ENCODE results near the gene TRABD. TPM values are rescaled to one million over a fixed set of nuclear protein-coding genes. Genes with fewer than 3 reads are reported as not detected.

Gene TRABD
- total RNA-seq, 2 experiments from 2014 or later = 184 to 193 TPM

DNA sequence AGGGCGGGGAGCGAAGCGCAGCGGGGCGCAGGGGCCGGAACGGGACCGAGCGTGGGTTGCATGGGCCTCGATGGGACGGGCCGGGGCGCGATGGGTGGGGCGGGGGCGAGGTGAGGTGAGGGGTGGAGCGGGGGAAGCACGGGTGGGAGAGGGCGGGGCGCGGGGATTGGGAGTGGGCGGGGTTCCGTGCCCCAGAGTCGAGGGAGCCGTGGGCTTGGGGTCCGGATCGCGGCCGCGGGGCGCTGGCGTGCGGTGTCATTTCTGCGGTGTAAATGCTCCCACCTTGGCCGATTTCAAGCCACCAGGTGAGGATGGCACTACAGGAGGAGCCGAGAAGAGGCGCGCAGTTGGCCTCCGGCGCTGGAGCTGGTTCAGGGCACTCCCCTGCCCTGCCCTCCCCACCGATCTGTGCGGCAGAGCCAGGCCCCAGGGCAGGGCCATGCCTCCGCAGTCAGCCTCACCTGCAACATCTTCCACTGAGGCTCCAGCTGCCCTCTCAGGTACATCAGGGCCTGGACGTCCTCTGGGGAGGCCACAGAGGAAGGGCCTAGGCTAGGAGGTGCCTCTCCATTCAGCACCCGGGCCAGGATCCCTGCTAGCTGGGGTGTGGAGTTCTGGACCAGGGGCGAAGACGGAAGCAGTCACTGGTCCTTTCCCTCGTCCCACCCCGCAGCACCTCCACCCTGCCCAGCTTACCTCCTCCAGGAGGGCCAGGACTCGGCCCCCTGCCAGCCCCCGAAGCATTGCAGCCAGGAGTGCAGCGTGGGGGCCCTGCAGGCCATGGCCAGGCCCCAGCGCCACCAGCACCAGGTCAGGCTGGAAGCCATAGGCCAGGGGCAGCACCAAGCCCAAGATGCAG is 59.7 kb downstream of the TRABD start:
- peak in 3 of 14 experiments; percentile 50 to 84 (median 70) for DNase-seq
- peaks cover 37% of the 10 kb centered on the region for H3K36me3 Mint-ChIP-seq (ENCODE audit: low read depth)
- H3K36me3 ChIP-seq (ENCODE audit: insufficient read depth, low read length) = peaks cover 30% of the 10 kb centered on the region
- H3K27ac Mint-ChIP-seq = peak overlapping the region; percentile 89
- H3K27me3 ChIP-seq (ENCODE audit: control insufficient read depth in 1 of 2, insufficient read depth in 2 of 2, low read length in 2 of 2) = no peaks in the 10 kb centered on the region
- peak overlapping the region; percentile 100 for H3K4me3 ChIP-seq (ENCODE audit: low read length)
- no peaks in the 10 kb centered on the region for H3K9me3 ChIP-seq (ENCODE audit: control insufficient read depth in 1 of 2, insufficient read depth in 1 of 2, low read length in 2 of 2)
- H3K27me3 Mint-ChIP-seq = no peaks in the 10 kb centered on the region
- CTCF ChIA-PET = interaction anchor here (1.4 to 3.1 kb wide), 2 partner anchors 97 to 317 kb away, joined by 3 to 16 read pairs; partner anchors contain the start of gene SYCE3
- peak; percentile 33 for ATAC-seq (ENCODE audit: poor library complexity)
- H3K27ac ChIP-seq (ENCODE audit: low read depth in 1 of 2, low read length in 2 of 2) = peak overlapping the region; percentile 98
- POLR2A ChIA-PET = interaction anchor here (0.6 to 3.8 kb wide), 5 partner anchors 54 to 375 kb away, joined by 3 to 31 read pairs (median 3); partner anchors contain the start of genes LMF2, NCAPH2 and SCO2
- H3K4me1 Mint-ChIP-seq (ENCODE audit: low read depth) = peaks cover 52% of the 10 kb centered on the region
- intact Hi-C loops (cut with DNase I, micrococcal nuclease) = loop anchor here in 1 of 2 experiments (1.0 kb wide), 2 partner anchors 98 to 263 kb away; partner anchors contain the start of genes NCAPH2 and PPP6R2
- peaks cover 95% of the 10 kb centered on the region for H3K4me1 ChIP-seq (ENCODE audit: insufficient read depth, low read length)
- peak overlapping the region; percentile 99 for H3K4me3 Mint-ChIP-seq
- TF ChIP-seq, protein P1, sequence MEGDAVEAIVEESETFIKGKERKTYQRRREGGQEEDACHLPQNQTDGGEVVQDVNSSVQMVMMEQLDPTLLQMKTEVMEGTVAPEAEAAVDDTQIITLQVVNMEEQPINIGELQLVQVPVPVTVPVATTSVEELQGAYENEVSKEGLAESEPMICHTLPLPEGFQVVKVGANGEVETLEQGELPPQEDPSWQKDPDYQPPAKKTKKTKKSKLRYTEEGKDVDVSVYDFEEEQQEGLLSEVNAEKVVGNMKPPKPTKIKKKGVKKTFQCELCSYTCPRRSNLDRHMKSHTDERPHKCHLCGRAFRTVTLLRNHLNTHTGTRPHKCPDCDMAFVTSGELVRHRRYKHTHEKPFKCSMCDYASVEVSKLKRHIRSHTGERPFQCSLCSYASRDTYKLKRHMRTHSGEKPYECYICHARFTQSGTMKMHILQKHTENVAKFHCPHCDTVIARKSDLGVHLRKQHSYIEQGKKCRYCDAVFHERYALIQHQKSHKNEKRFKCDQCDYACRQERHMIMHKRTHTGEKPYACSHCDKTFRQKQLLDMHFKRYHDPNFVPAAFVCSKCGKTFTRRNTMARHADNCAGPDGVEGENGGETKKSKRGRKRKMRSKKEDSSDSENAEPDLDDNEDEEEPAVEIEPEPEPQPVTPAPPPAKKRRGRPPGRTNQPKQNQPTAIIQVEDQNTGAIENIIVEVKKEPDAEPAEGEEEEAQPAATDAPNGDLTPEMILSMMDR (IDR thresholded peaks at IDR 0.05) = no peak
- no peaks in the 10 kb centered on the region for H3K9me3 Mint-ChIP-seq

DNA sequence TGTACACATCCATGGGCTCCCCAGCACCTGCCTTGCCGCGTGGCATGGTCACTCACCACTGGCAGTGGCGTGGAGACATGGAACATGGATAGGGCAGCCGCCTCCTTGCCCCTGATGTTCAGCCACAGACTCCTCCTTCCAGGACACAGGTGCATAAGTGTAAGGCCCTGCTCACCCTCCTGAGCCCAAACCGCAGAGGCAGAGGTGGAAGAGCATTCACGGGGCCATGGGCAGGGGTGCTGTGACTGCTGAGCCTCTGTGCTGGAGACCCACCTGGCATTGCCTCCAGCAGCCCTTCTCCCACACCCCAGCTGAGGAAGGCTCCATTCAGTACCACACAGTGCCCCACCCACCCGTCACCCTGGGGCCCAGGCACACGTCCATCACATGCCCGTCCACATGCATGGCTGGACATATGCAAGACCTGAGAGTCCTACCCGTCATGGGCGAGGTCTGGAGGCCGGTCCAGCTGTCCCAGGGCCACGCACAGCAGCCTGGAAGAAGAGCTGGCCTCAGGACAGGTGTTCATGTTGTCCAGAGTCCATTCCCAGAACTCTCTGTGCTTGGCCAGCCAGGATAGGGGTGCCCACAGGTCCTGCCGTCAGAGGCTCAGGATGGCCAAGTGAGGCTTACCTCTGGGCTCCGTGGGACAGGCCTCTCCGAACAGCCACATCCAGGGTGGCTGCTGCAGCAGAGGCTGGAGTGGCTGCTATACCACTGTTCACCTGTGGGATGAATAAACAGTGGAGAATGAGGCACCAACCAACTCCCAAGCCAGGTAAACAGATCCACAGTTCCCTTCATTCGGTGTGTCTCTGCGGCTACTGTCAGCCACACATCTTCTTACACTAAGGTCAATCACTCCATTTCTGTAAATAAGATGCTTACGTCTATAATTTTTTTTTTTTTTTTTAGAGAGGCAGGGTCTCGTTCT is 60.8 kb downstream of the TRABD start:
- no peak overlapping the region for H3K27ac ChIP-seq (ENCODE audit: low read depth in 1 of 2, low read length in 2 of 2)
- H3K4me1 Mint-ChIP-seq (ENCODE audit: low read depth) = peaks cover 49% of the 10 kb centered on the region
- no peak for ATAC-seq (ENCODE audit: poor library complexity)

More for the DNA sequence above, 60.8 kb downstream of the TRABD start:
- Mint-ChIP-seq H3K4me3 (peak overlapping the region; percentile 83), H3K27ac (peak overlapping the region; percentile 71), H3K9me3 (no peaks in the 10 kb centered on the region), H3K36me3 (ENCODE audit: low read depth) (peaks cover 30% of the 10 kb centered on the region), H3K27me3 (no peaks in the 10 kb centered on the region)
- Histone ChIP-seq H3K4me3 (ENCODE audit: low read length) (no peak overlapping the region), H3K27me3 (ENCODE audit: control insufficient read depth in 1 of 2, insufficient read depth in 2 of 2, low read length in 2 of 2) (no peaks in the 10 kb centered on the region), H3K9me3 (ENCODE audit: control insufficient read depth in 1 of 2, insufficient read depth in 1 of 2, low read length in 2 of 2) (no peaks in the 10 kb centered on the region), H3K36me3 (ENCODE audit: insufficient read depth, low read length) (peaks cover 29% of the 10 kb centered on the region), H3K4me1 (ENCODE audit: insufficient read depth, low read length) (peaks cover 92% of the 10 kb centered on the region)
- no peak for DNase-seq
- TF ChIP-seq, protein P1 (IDR thresholded peaks at IDR 0.05) = no peak
- ChIA-PET POLR2A (interaction anchor here (0.6 to 0.9 kb wide), 2 partner anchors 55 to 362 kb away, joined by 3 read pairs; no protein-coding TSS in a partner anchor), CTCF (interaction anchor here (3.1 kb wide), 1 partner anchor 96 kb away, joined by 16 read pairs; no protein-coding TSS in a partner anchor)
- intact Hi-C loops (cut with DNase I, micrococcal nuclease) = no loop called here
